Femur (tissue), 1 donor: ENCODE results near the gene OR4D6.
A peak's percentile ranks its signal among the peaks of the same experiment; 100 is the strongest.
"Not testable (repeated sequence)": the region's sequence is repeated elsewhere in the genome, so short reads cannot be mapped to it uniquely, and the experiment has no call there.

Experiments
- DNase-seq: peaks from one replicate; pipeline ENCODE4 v3.0.0-alpha.2; 2017

Gene OR4D6

GRCh38 chr11:59456661-59457060, at the start of gene OR4D6:
TSS of gene OR4D6 (plus strand) at chr11:59456961. CDS start at chr11:59456961, 0 bp downstream.
- DNase-seq = no peak

GRCh38 chr11:59413646-59414045, 43.1 kb upstream of the OR4D6 start:
- DNase-seq = no peak

- DNase-seq = no peak
These were observed 41.6 kb upstream of the OR4D6 start for GRCh38 chr11:59415111-59415510.

- no peak for DNase-seq
These were observed 40.1 kb upstream of the OR4D6 start for GRCh38 chr11:59416613-59417012.

GRCh38 chr11:59417023-59417422, 39.7 kb upstream of the OR4D6 start:
- DNase-seq = peak; percentile 38

GRCh38 chr11:59418156-59418555, 38.6 kb upstream of the OR4D6 start:
- DNase-seq = no peak

- DNase-seq = no peak
These were observed 32.9 kb upstream of the OR4D6 start for GRCh38 chr11:59423835-59424234.

GRCh38 chr11:59425131-59425530, 31.6 kb upstream of the OR4D6 start:
- DNase-seq = no peak

GRCh38 chr11:59426361-59427067, 30.2 kb upstream of the OR4D6 start, which contains the start of gene OR5A2:
TSS of gene OR5A2 (minus strand) at chr11:59426413. CDS start at chr11:59422953, 3,460 bp downstream.
- no peak for DNase-seq

GRCh38 chr11:59427068-59427382, 29.7 kb upstream of the OR4D6 start:
- no peak for DNase-seq

- DNase-seq = no peak
These were observed 26.7 kb upstream of the OR4D6 start for GRCh38 chr11:59429924-59430516.

- no peak for DNase-seq
These were observed 20.6 kb upstream of the OR4D6 start, which contains the start of gene OR5A1 for GRCh38 chr11:59436169-59436568. TSS of gene OR5A1 (plus strand) at chr11:59436469. CDS start at chr11:59443169, 6,700 bp downstream.

- no peak for DNase-seq
These were observed 19.0 kb upstream of the OR4D6 start for GRCh38 chr11:59437770-59438169.

- not testable (repeated sequence) for DNase-seq
These were observed 11.1 kb upstream of the OR4D6 start for GRCh38 chr11:59445624-59446023.

GRCh38 chr11:59448484-59448883, 8.3 kb upstream of the OR4D6 start:
- no peak for DNase-seq

- DNase-seq = no peak
These were observed 3.2 kb downstream of the OR4D6 start for GRCh38 chr11:59459916-59460315.

- peak; percentile 47 for DNase-seq
These were observed 6.5 kb downstream of the OR4D6 start for GRCh38 chr11:59463190-59463641.

GRCh38 chr11:59473015-59473414, 16.3 kb downstream of the OR4D6 start, which contains the start of gene OR4D10:
TSS of gene OR4D10 (plus strand) at chr11:59473315. CDS start at chr11:59477430, 4,115 bp downstream.
- no peak for DNase-seq

GRCh38 chr11:59475176-59475575, 18.4 kb downstream of the OR4D6 start:
- no peak for DNase-seq

- DNase-seq = no peak
These were observed 23.1 kb downstream of the OR4D6 start for GRCh38 chr11:59479906-59480305.

- no peak for DNase-seq
These were observed 23.6 kb downstream of the OR4D6 start for GRCh38 chr11:59480359-59480758.

GRCh38 chr11:59501931-59502330, 45.2 kb downstream of the OR4D6 start:
- DNase-seq = no peak

GRCh38 chr11:59503276-59503675, 46.5 kb downstream of the OR4D6 start, which contains the start of gene OR4D11:
TSS of gene OR4D11 (plus strand) at chr11:59503576. CDS start at chr11:59503576, 0 bp downstream.
- no peak for DNase-seq
